Trophoblast cell (in vitro differentiated cells and primary cell): ENCODE data around the gene DDX59.

Source experiments
- DNase-seq, 2 donors: peaks; one replicate each; pipeline ENCODE4 v3.0.0-alpha.2; 2016
- H2AFZ ChIP-seq: 2 replicates; pipeline ENCODE4 v1.6.1; 2013; ENCODE audit warnings: low read length, moderate library complexity, mild to moderate bottlenecking; ENCODE audit not compliant: insufficient read depth, poor library complexity
- H2AK5ac ChIP-seq: 2 replicates; pipeline ENCODE4 v1.6.1; 2013; ENCODE audit warnings: mild to moderate bottlenecking, low read length
- H2BK120ac ChIP-seq: 2 replicates; pipeline ENCODE4 v1.6.1; 2013; ENCODE audit warnings: low read length, mild to moderate bottlenecking, moderate library complexity; ENCODE audit not compliant: insufficient read depth, poor library complexity
- H2BK12ac ChIP-seq: 2 replicates; pipeline ENCODE4 v1.6.1; 2013; ENCODE audit warnings: mild to moderate bottlenecking, low read length, moderate library complexity
- H2BK5ac ChIP-seq: 2 replicates; pipeline ENCODE4 v1.6.1; 2013; ENCODE audit warnings: low read length, low read depth, moderate library complexity, mild to moderate bottlenecking; ENCODE audit not compliant: poor library complexity
- H3K14ac ChIP-seq: 2 replicates; pipeline ENCODE4 v1.6.1; 2013; ENCODE audit warnings: mild to moderate bottlenecking, low read length
- H3K18ac ChIP-seq: 2 replicates; pipeline ENCODE4 v1.6.1; 2013; ENCODE audit warnings: mild to moderate bottlenecking, low read length
- H3K23ac ChIP-seq: 2 replicates; pipeline ENCODE4 v1.6.1; 2013; ENCODE audit warnings: low read length
- H3K27ac ChIP-seq: 2 replicates; pipeline ENCODE4 v1.5.1; 2013; ENCODE audit warnings: low read depth, mild to moderate bottlenecking, inconsistent platforms, low read length, moderate library complexity
- H3K27me3 ChIP-seq: 2 replicates; pipeline ENCODE4 v1.6.1; 2013; ENCODE audit warnings: inconsistent platforms, mild to moderate bottlenecking, low read length, moderate library complexity; ENCODE audit not compliant: insufficient read depth
- H3K36me3 ChIP-seq, 2 experiments: 1 replicate in 1 of 2; 2 replicates in 1 of 2; pipeline ENCODE4 v1.6.1; 2013; ENCODE audit warnings: low read length in 2 of 2, mild to moderate bottlenecking in 2 of 2, moderate library complexity in 1 of 2; ENCODE audit not compliant: insufficient read depth in 2 of 2, control insufficient read depth in 1 of 2
- H3K4ac ChIP-seq: 2 replicates; pipeline ENCODE4 v1.6.1; 2013; ENCODE audit warnings: low read depth, mild to moderate bottlenecking, low read length, moderate library complexity
- H3K4me1 ChIP-seq, 2 experiments: 1 replicate in 1 of 2; 2 replicates in 1 of 2; pipeline ENCODE4 v1.6.1; 2013; ENCODE audit warnings: low read length in 2 of 2, mild to moderate bottlenecking in 2 of 2, moderate library complexity in 1 of 2; ENCODE audit not compliant: insufficient read depth in 2 of 2, control insufficient read depth in 1 of 2
- H3K4me2 ChIP-seq: 2 replicates; pipeline ENCODE4 v1.6.1; 2013; ENCODE audit warnings: inconsistent platforms, mild to moderate bottlenecking, low read length, moderate library complexity
- H3K4me3 ChIP-seq: 2 replicates; pipeline ENCODE4 v1.5.1; 2013; ENCODE audit warnings: mild to moderate bottlenecking, low read depth, low read length, inconsistent platforms
- H3K79me1 ChIP-seq: one replicate; pipeline ENCODE4 v1.6.1; 2013; ENCODE audit warnings: low read length
- H3K79me2 ChIP-seq: 2 replicates; pipeline ENCODE4 v1.6.1; 2013; ENCODE audit warnings: low read length, mild to moderate bottlenecking; ENCODE audit not compliant: control insufficient read depth, insufficient read depth, poor library complexity
- H3K9ac ChIP-seq: 2 replicates; pipeline ENCODE4 v1.6.1; 2013; ENCODE audit warnings: mild to moderate bottlenecking, low read length
- H3K9me3 ChIP-seq: 2 replicates; pipeline ENCODE4 v1.6.1; 2013; ENCODE audit warnings: low read depth, mild to moderate bottlenecking, control low read depth, inconsistent platforms, low read length; ENCODE audit not compliant: insufficient read depth
- H4K12ac ChIP-seq: 2 replicates; pipeline ENCODE4 v1.6.1; 2013; ENCODE audit warnings: low read depth, mild to moderate bottlenecking, low read length, moderate library complexity
- H4K8ac ChIP-seq: 2 replicates; pipeline ENCODE4 v1.6.1; 2013; ENCODE audit warnings: low read depth, mild to moderate bottlenecking, low read length, moderate library complexity
- H4K91ac ChIP-seq: one replicate; pipeline ENCODE4 v1.6.1; 2013; ENCODE audit warnings: low read depth, mild to moderate bottlenecking, low read length, moderate library complexity
- WGBS: extraction: QIAGEN DNeasy Blood & Tissue Kit; methylation state at CpG from one replicate; pipeline ENCODE4 v1.1.7; 2013; ENCODE audit warnings: missing lambda C conversion rate; ENCODE audit not compliant: insufficient read length, insufficient coverage; ENCODE audit errors: extremely low coverage; 5-methylcytosine and 5-hydroxymethylcytosine counted together

Gene DDX59

DNA sequence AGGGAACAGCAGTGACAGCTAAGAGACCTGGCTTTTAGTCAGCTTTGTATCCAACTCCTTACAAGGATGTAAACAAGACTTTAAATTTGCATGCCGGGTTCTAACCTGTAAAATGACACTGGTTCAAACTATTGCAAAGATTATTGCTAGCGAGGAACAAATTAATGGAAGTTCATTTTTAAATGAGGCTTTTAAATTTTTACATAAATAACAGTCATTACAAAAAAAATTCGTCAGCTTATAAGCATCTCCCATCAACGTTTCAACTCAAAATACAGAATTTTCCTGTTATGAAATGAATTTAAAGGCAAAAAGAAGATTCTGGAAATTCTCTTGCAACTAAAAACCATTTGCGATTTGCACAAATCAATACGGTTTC, 49.8 kb downstream of the DDX59 start:
- Histone ChIP-seq H3K79me1 (peaks cover 4% of the 10 kb centered on the region), H3K4me1 (no peaks in the 10 kb centered on the region), H4K91ac (no peak overlapping the region), H3K23ac (no peak overlapping the region), H2AFZ (no peak overlapping the region), H3K4me3 (no peak overlapping the region), H3K79me2 (peaks cover 2% of the 10 kb centered on the region), H4K12ac (no peak overlapping the region), H3K27ac (no peak overlapping the region), H2BK120ac (no peak overlapping the region), H2BK12ac (no peak overlapping the region), H3K9me3 (no peaks in the 10 kb centered on the region), H3K4me2 (peak overlapping the region; percentile 72), H3K14ac (no peak overlapping the region), H4K8ac (no peak overlapping the region), H2AK5ac (no peak overlapping the region), H3K36me3 (peaks cover 0 to 3% of the 10 kb centered on the region in 2 experiments), H2BK5ac (no peak overlapping the region), H3K27me3 (no peaks in the 10 kb centered on the region), H3K18ac (no peak overlapping the region), H3K4ac (no peak overlapping the region), H3K9ac (no peak overlapping the region)
- no peak for DNase-seq
- no CpG with 5 or more reads among the region's 6 CpGs for WGBS

DNA sequence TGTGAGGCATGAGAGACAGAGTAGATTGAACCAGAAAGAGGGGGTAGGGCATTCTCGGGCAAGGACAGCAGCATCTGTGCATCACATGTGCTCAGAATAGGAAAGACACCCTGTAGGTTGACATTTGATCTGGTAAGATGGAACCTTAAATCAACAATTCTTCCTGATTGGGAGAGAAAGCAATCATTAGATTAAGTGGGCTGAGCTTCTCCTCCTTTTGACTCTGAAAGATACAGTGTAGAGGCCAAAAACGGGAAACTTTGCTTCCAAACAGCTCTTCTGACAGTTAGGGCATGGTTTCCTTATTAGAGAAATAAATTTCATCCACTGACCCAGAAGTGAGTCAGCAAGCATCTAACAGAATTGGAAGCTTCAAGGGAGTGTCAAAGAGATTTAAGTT, 58.9 kb downstream of the DDX59 start:
- no peaks in the 10 kb centered on the region for H3K79me1 ChIP-seq
- H3K27me3 ChIP-seq, result no peaks in the 10 kb centered on the region
- H3K4ac ChIP-seq, result no peak overlapping the region
- no peak overlapping the region for H2AK5ac ChIP-seq
- H3K79me2 ChIP-seq, result no peaks in the 10 kb centered on the region
- H3K18ac ChIP-seq, result no peak overlapping the region
- H3K9me3 ChIP-seq, result no peaks in the 10 kb centered on the region
- no peak overlapping the region for H3K14ac ChIP-seq
- WGBS, result no CpG with 5 or more reads among the region's 2 CpGs
- H3K23ac ChIP-seq, result no peak overlapping the region
- H3K4me2 ChIP-seq, result no peak overlapping the region
- no peak overlapping the region for H2BK12ac ChIP-seq
- no peak overlapping the region for H3K4me3 ChIP-seq
- no peak overlapping the region for H3K9ac ChIP-seq
- DNase-seq, result no peak
- H4K12ac ChIP-seq, result no peak overlapping the region
- no peak overlapping the region for H4K8ac ChIP-seq
- H3K27ac ChIP-seq, result no peak overlapping the region
- H2BK120ac ChIP-seq, result no peak overlapping the region
- no peak overlapping the region for H2AFZ ChIP-seq
- no peak overlapping the region for H2BK5ac ChIP-seq
- H4K91ac ChIP-seq, result no peak overlapping the region
- H3K4me1 ChIP-seq, result no peaks in the 10 kb centered on the region
- H3K36me3 ChIP-seq, result peaks cover 10 to 11% of the 10 kb centered on the region in 2 experiments

- Histone ChIP-seq H3K27me3 (no peaks in the 10 kb centered on the region), H3K4me3 (no peak overlapping the region), H2BK12ac (no peak overlapping the region), H3K27ac (no peak overlapping the region), H3K14ac (no peak overlapping the region), H3K4me1 (no peaks in the 10 kb centered on the region), H4K8ac (no peak overlapping the region), H3K4me2 (no peak overlapping the region), H2AFZ (no peak overlapping the region), H4K12ac (no peak overlapping the region), H2BK120ac (no peak overlapping the region), H3K4ac (no peak overlapping the region), H3K9me3 (no peaks in the 10 kb centered on the region), H3K79me2 (no peaks in the 10 kb centered on the region), H3K18ac (no peak overlapping the region), H2BK5ac (no peak overlapping the region), H4K91ac (no peak overlapping the region), H3K9ac (no peak overlapping the region), H3K36me3 (peaks cover 8 to 11% of the 10 kb centered on the region in 2 experiments), H3K79me1 (no peaks in the 10 kb centered on the region), H2AK5ac (no peak overlapping the region), H3K23ac (no peak overlapping the region)
- WGBS, result no CpG with 5 or more reads among the region's 1 CpG
- no peak for DNase-seq
These were observed 67.1 kb downstream of the DDX59 start for GRCh38 chr1:200602632-200603031.
